Sigmoid colon (tissue), 7 donors: ENCODE results near the gene KDM1B. TPM values are rescaled to one million over a fixed set of nuclear protein-coding genes. Genes with fewer than 3 reads are reported as not detected.

Experiments
- DNase-seq: peaks from one replicate; pipeline ENCODE4 v3.0.0-alpha.2; 2019
- H3K27ac ChIP-seq, 4 donors: fragments of 200-600 bp; sonication (generic); one replicate each; pipeline ENCODE4 v1.5.1; 2016 to 2019; ENCODE audit warnings: mild to moderate bottlenecking in 1 of 4
- H3K27me3 ChIP-seq, 3 donors: fragments of 200-600 bp; sonication (generic); one replicate each; pipeline ENCODE4 v1.5.1; 2019; ENCODE audit warnings: mild to moderate bottlenecking in 1 of 3
- H3K36me3 ChIP-seq, 4 donors: fragments of 200-600 bp; sonication (generic); one replicate each; pipeline ENCODE4 v1.5.1; 2016 to 2019
- H3K4me1 ChIP-seq, 4 donors: fragments of 200-600 bp; sonication (generic); one replicate each; pipeline ENCODE4 v1.5.1; 2017 to 2019
- H3K4me3 ChIP-seq, 4 donors: fragments of 200-600 bp; sonication (generic); one replicate each; pipeline ENCODE4 v1.5.1; 2017 to 2019; ENCODE audit warnings: mild to moderate bottlenecking in 2 of 4, moderate library complexity in 1 of 4
- H3K9me3 ChIP-seq, 4 donors: fragments of 200-600 bp in 3 of 4; sonication (generic) in 3 of 4; one replicate each; pipeline versions ENCODE4 v1.5.1 to v1.6.1; 2013 to 2019
- CTCF ChIP-seq, 4 experiments: fragments of 450-650 bp in 3 of 4; fragments of 200-600 bp in 1 of 4; IDR thresholded peaks; one replicate each; pipeline ENCODE4 v1.5.1; 2016 to 2019; ENCODE audit warnings: antibody characterized with exemption in 4 of 4, mild to moderate bottlenecking in 3 of 4, moderate library complexity in 2 of 4
- EP300 ChIP-seq, 4 donors: sonication (generic); formaldehyde crosslinking; IDR thresholded peaks; one replicate each; pipeline ENCODE4 v1.6.1; 2017; ENCODE audit warnings: antibody characterized with exemption in 4 of 4
- POLR2A ChIP-seq, 2 donors: fragments of 450-650 bp; IDR thresholded peaks; one replicate each; pipeline ENCODE4 v1.6.1; 2016; ENCODE audit warnings: antibody characterized with exemption in 2 of 2, mild to moderate bottlenecking in 2 of 2, moderate library complexity in 2 of 2
- POLR2AphosphoS5 ChIP-seq, 4 donors: sonication (generic); formaldehyde crosslinking; IDR thresholded peaks; one replicate each; pipeline ENCODE4 v1.6.1; 2017; ENCODE audit warnings: antibody characterized with exemption in 4 of 4
- WGBS, 2 donors: extraction: QIAGEN DNeasy Blood & Tissue Kit; methylation state at CpG; one replicate each; pipeline ENCODE4 v1.1.7; 2013; 5-methylcytosine and 5-hydroxymethylcytosine counted together
- intact Hi-C: fragments of 100-400 bp; cut with DNase I; formaldehyde crosslinking; loops from one replicate; pipeline ENCODE4 v1.15.1; 2023
- polyA plus RNA-seq, 3 donors: library from polyadenylated mRNA; stranded (reverse); fragments of 200-250 nt; gene quantifications; one replicate each; pipeline ENCODE4 v1.2.3, GENCODE V29; 2013
- total RNA-seq, 4 donors: library from RNA; depleted of rRNA; stranded (reverse); fragments of >200 nt; gene quantifications; one replicate each; pipeline ENCODE4 v1.1.0, GENCODE V29; 2016
- donor health status: healthy with polysubstance abuse.
- donor health status: Bipolar disorder and iron deficiency.
- donor health status: healthy.

Gene KDM1B
- total and polyA plus RNA-seq, 7 donors = 10.2 to 32.8 (median 14.2) TPM

- TF ChIP-seq EP300 (IDR thresholded peaks at IDR 0.05) (no peak), CTCF (IDR thresholded peaks at IDR 0.05) (no peak), POLR2AphosphoS5 (IDR thresholded peaks at IDR 0.05) (no peak), POLR2A (IDR thresholded peaks at IDR 0.05) (no peak)
- intact Hi-C loops = loop anchor here (5.0 kb wide), 1 partner anchor 51 kb away; the partner anchor contains the start of gene DEK
- H3K9me3 ChIP-seq = no peaks in the 10 kb centered on the region
- H3K27ac ChIP-seq = no peak overlapping the region
- no peaks in the 10 kb centered on the region for H3K27me3 ChIP-seq
- peaks cover 0 to 17% (median 13%) of the 10 kb centered on the region in 4 donors for H3K4me1 ChIP-seq
- DNase-seq = no peak
- 80 to 91% methylated on average over 6 of the region's 6 CpGs for WGBS, 2 donors
- H3K4me3 ChIP-seq = no peak overlapping the region
- peaks cover 0 to 17% (median 2%) of the 10 kb centered on the region in 4 donors for H3K36me3 ChIP-seq
Observed at GRCh38 chr6:18211338-18211737, 56.1 kb downstream of the KDM1B start.

GRCh38 chr6:18212231-18212630, 57.0 kb downstream of the KDM1B start:
- 73 to 89% methylated on average over 4 of the region's 4 CpGs for WGBS, 2 donors
- intact Hi-C loops = loop anchor here (5.0 kb wide), 1 partner anchor 50 kb away; the partner anchor contains the start of gene DEK
- no peaks in the 10 kb centered on the region for H3K27me3 ChIP-seq
- peaks cover 0 to 17% (median 2%) of the 10 kb centered on the region in 4 donors for H3K36me3 ChIP-seq
- H3K4me3 ChIP-seq = no peak overlapping the region
- TF ChIP-seq POLR2AphosphoS5 (IDR thresholded peaks at IDR 0.05) (no peak), POLR2A (IDR thresholded peaks at IDR 0.05) (no peak), CTCF (IDR thresholded peaks at IDR 0.05) (no peak), EP300 (IDR thresholded peaks at IDR 0.05) (no peak)
- H3K27ac ChIP-seq = no peak overlapping the region
- no peaks in the 10 kb centered on the region for H3K9me3 ChIP-seq
- DNase-seq = no peak
- peaks cover 0 to 16% (median 13%) of the 10 kb centered on the region in 4 donors for H3K4me1 ChIP-seq

- WGBS, 2 donors = 89 to 93% methylated on average over 9 of the region's 9 CpGs
- H3K27ac ChIP-seq = no peak overlapping the region
- TF ChIP-seq EP300 (IDR thresholded peaks at IDR 0.05) = no peak
- no peak for TF ChIP-seq POLR2A (IDR thresholded peaks at IDR 0.05)
- TF ChIP-seq POLR2AphosphoS5 (IDR thresholded peaks at IDR 0.05) = no peak
- TF ChIP-seq CTCF (IDR thresholded peaks at IDR 0.05) = no peak
- no peak overlapping the region for H3K4me3 ChIP-seq
- no peaks in the 10 kb centered on the region for H3K9me3 ChIP-seq
- peaks cover 0 to 10% (median 7%) of the 10 kb centered on the region in 4 donors for H3K4me1 ChIP-seq
- intact Hi-C loops = loop anchor here (5.0 kb wide), 1 partner anchor 49 kb away; the partner anchor contains the start of gene DEK
- peaks cover 0 to 24% (median 2%) of the 10 kb centered on the region in 4 donors for H3K36me3 ChIP-seq
- H3K27me3 ChIP-seq = no peaks in the 10 kb centered on the region
- no peak for DNase-seq
Observed at GRCh38 chr6:18213439-18213838, 58.2 kb downstream of the KDM1B start.

- intact Hi-C loops = loop anchor here (5.0 kb wide), 1 partner anchor 48 kb away; the partner anchor contains the start of gene DEK
- no peak for TF ChIP-seq CTCF (IDR thresholded peaks at IDR 0.05)
- TF ChIP-seq POLR2A (IDR thresholded peaks at IDR 0.05) = no peak
- no peak for TF ChIP-seq POLR2AphosphoS5 (IDR thresholded peaks at IDR 0.05)
- no peak for TF ChIP-seq EP300 (IDR thresholded peaks at IDR 0.05)
- Histone ChIP-seq H3K4me1 (peaks cover 0 to 10% (median 7%) of the 10 kb centered on the region in 4 donors), H3K9me3 (no peaks in the 10 kb centered on the region), H3K36me3 (peaks cover 0 to 25% (median 2%) of the 10 kb centered on the region in 4 donors), H3K27ac (no peak overlapping the region), H3K27me3 (no peaks in the 10 kb centered on the region), H3K4me3 (no peak overlapping the region)
- 79 to 82% methylated on average over 4 of the region's 4 CpGs for WGBS, 2 donors
- DNase-seq = no peak
Observed at GRCh38 chr6:18214003-18214402, 58.8 kb downstream of the KDM1B start.

- Histone ChIP-seq H3K27me3 (no peaks in the 10 kb centered on the region), H3K36me3 (peaks cover 0 to 25% (median 2%) of the 10 kb centered on the region in 4 donors), H3K4me3 (no peak overlapping the region), H3K4me1 (no peaks in the 10 kb centered on the region), H3K27ac (no peak overlapping the region), H3K9me3 (no peaks in the 10 kb centered on the region)
- TF ChIP-seq POLR2AphosphoS5 (IDR thresholded peaks at IDR 0.05) (no peak), POLR2A (IDR thresholded peaks at IDR 0.05) (no peak), CTCF (IDR thresholded peaks at IDR 0.05) (no peak), EP300 (IDR thresholded peaks at IDR 0.05) (no peak)
- 56 to 76% methylated on average over 7 of the region's 7 CpGs for WGBS, 2 donors
- no peak for DNase-seq
- intact Hi-C loops = no loop called here
Observed at GRCh38 chr6:18215436-18215835, 60.2 kb downstream of the KDM1B start.
